HUES64 (cell line): Measurements from ENCODE around the gene HMG20B. TPM values are rescaled to one million over a fixed set of nuclear protein-coding genes. Genes with fewer than 3 reads are reported as not detected.
"Not testable (repeated sequence)": the region's sequence is repeated elsewhere in the genome, so short reads cannot be mapped to it uniquely, and the experiment has no call there.

Source experiments
- H3K27ac ChIP-seq: 2 replicates; pipeline ENCODE4 v1.7.0; 2013; ENCODE audit warnings: low read depth, low read length, inconsistent platforms
- H3K27me3 ChIP-seq: 2 replicates; pipeline ENCODE4 v1.6.1; 2013; ENCODE audit warnings: mild to moderate bottlenecking, low read length; ENCODE audit not compliant: insufficient read depth
- H3K36me3 ChIP-seq: 2 replicates; pipeline ENCODE4 v1.6.1; 2013; ENCODE audit warnings: mild to moderate bottlenecking, low read length; ENCODE audit not compliant: insufficient read depth
- H3K4me1 ChIP-seq: 2 replicates; pipeline ENCODE4 v1.6.1; 2013; ENCODE audit warnings: mild to moderate bottlenecking, low read length, moderate library complexity; ENCODE audit not compliant: insufficient read depth
- H3K4me3 ChIP-seq: 2 replicates; pipeline ENCODE4 v1.5.1; 2013; ENCODE audit warnings: mild to moderate bottlenecking, low read length, moderate library complexity
- H3K9ac ChIP-seq: 2 replicates; pipeline ENCODE4 v1.6.1; 2013; ENCODE audit warnings: mild to moderate bottlenecking, low read depth, low read length
- H3K9me3 ChIP-seq: 2 replicates; pipeline ENCODE4 v1.6.1; 2013; ENCODE audit warnings: low read depth, low read length; ENCODE audit not compliant: insufficient read depth
- WGBS: fragments of 150-250, 120-280 bp; methylation state at CpG from one replicate; pipeline ENCODE4 v1.1.7; 2013; ENCODE audit warnings: missing lambda C conversion rate; 5-methylcytosine and 5-hydroxymethylcytosine counted together
- polyA plus RNA-seq, 2 experiments: library from polyadenylated mRNA; stranded (reverse); fragments of 50-300 nt; gene quantifications; one replicate each; pipeline ENCODE4 v1.2.3, GENCODE V29; 2013

HMG20B gene
- 50.4 TPM for polyA plus RNA-seq (2013, experiment 1 of 2)
- 58.9 TPM for polyA plus RNA-seq (2013, experiment 2 of 2)

- Histone ChIP-seq H3K4me1 (peaks cover 6% of the 10 kb centered on the region; the same call in 1 of the 2 replicates), H3K9ac (peak within 1 kb of the TSS; percentile 77), H3K27me3 (no peaks in the 10 kb centered on the region), H3K36me3 (peaks cover 7% of the 10 kb centered on the region), H3K4me3 (peak within 1 kb of the TSS; percentile 90), H3K27ac (peak within 1 kb of the TSS; percentile 75; the same call in 1 of the 2 replicates), H3K9me3 (no peaks in the 10 kb centered on the region)
- WGBS, result under 1% methylated on average over 30 of the region's 30 CpGs
Measured at GRCh38 chr19:3572855-3573161, at the start of gene HMG20B. Gene HMG20B, plus strand, starts transcription at chr19:3572944. Its CDS starts 366 bp downstream, at chr19:3573310.

- WGBS, result 95% methylated on average over 21 of the region's 21 CpGs
Measured at GRCh38 chr19:3523361-3524077, 49.2 kb upstream of the HMG20B start.

GRCh38 chr19:3524078-3524842, 48.5 kb upstream of the HMG20B start:
- Histone ChIP-seq H3K36me3 (peaks cover 38% of the 10 kb centered on the region), H3K4me3 (no peak overlapping the region), H3K9me3 (no peaks in the 10 kb centered on the region), H3K27ac (no peak overlapping the region), H3K9ac (no peak overlapping the region), H3K4me1 (peaks cover 4% of the 10 kb centered on the region), H3K27me3 (no peaks in the 10 kb centered on the region)
- WGBS, result 96% methylated on average over 33 of the region's 33 CpGs

More at GRCh38 chr19:3523361-3524077, 49.2 kb upstream of the HMG20B start:
- Histone ChIP-seq H3K4me1 (peaks cover 12% of the 10 kb centered on the region), H3K4me3 (no peak overlapping the region), H3K27me3 (no peaks in the 10 kb centered on the region), H3K9ac (no peak overlapping the region), H3K27ac (no peak overlapping the region), H3K36me3 (peaks cover 38% of the 10 kb centered on the region), H3K9me3 (no peaks in the 10 kb centered on the region)

- no peak overlapping the region for H3K9ac ChIP-seq
Measured at GRCh38 chr19:3524904-3525451, 47.8 kb upstream of the HMG20B start.

GRCh38 chr19:3526507-3527237, 46.1 kb upstream of the HMG20B start:
- H3K27me3 ChIP-seq, result no peaks in the 10 kb centered on the region
- H3K4me1 ChIP-seq, result no peaks in the 10 kb centered on the region
- no peaks in the 10 kb centered on the region for H3K9me3 ChIP-seq
- no peak overlapping the region for H3K27ac ChIP-seq
- WGBS, result 96% methylated on average over 28 of the region's 28 CpGs
- no peak overlapping the region for H3K9ac ChIP-seq
- peaks cover 47% of the 10 kb centered on the region for H3K36me3 ChIP-seq
- no peak overlapping the region for H3K4me3 ChIP-seq

More at GRCh38 chr19:3524904-3525451, 47.8 kb upstream of the HMG20B start:
- H3K36me3 ChIP-seq, result peaks cover 38% of the 10 kb centered on the region
- no peak overlapping the region for H3K27ac ChIP-seq
- H3K9me3 ChIP-seq, result no peaks in the 10 kb centered on the region
- 96% methylated on average over 19 of the region's 20 CpGs for WGBS
- H3K27me3 ChIP-seq, result no peaks in the 10 kb centered on the region
- H3K4me1 ChIP-seq, result no peaks in the 10 kb centered on the region; the same call in 1 of the 2 replicates
- no peak overlapping the region for H3K4me3 ChIP-seq

- H3K9me3 ChIP-seq, result no peaks in the 10 kb centered on the region
- no peaks in the 10 kb centered on the region for H3K27me3 ChIP-seq
- no peaks in the 10 kb centered on the region for H3K4me1 ChIP-seq
- 97% methylated on average over 21 of the region's 21 CpGs for WGBS
- no peak overlapping the region for H3K9ac ChIP-seq
- H3K36me3 ChIP-seq, result peaks cover 54% of the 10 kb centered on the region
- H3K27ac ChIP-seq, result no peak overlapping the region
- no peak overlapping the region for H3K4me3 ChIP-seq
Measured at GRCh38 chr19:3527238-3527910, 45.4 kb upstream of the HMG20B start.

- Histone ChIP-seq H3K27me3 (no peaks in the 10 kb centered on the region), H3K9me3 (no peaks in the 10 kb centered on the region), H3K4me3 (no peak overlapping the region), H3K27ac (no peak overlapping the region), H3K36me3 (peaks cover 59% of the 10 kb centered on the region), H3K9ac (no peak overlapping the region), H3K4me1 (no peaks in the 10 kb centered on the region)
- whole genome bisulfite sequencing, result 97% methylated on average over 14 of the region's 14 CpGs
Measured at GRCh38 chr19:3528080-3528479, 44.7 kb upstream of the HMG20B start.

- 95% methylated on average over 20 of the region's 20 CpGs for WGBS
- Histone ChIP-seq H3K9ac (no peak overlapping the region), H3K9me3 (no peaks in the 10 kb centered on the region), H3K4me1 (no peaks in the 10 kb centered on the region), H3K36me3 (peaks cover 59% of the 10 kb centered on the region), H3K27me3 (no peaks in the 10 kb centered on the region), H3K27ac (no peak overlapping the region), H3K4me3 (no peak overlapping the region)
Measured at GRCh38 chr19:3528539-3529211, 44.1 kb upstream of the HMG20B start.

- H3K27ac ChIP-seq, H3K9me3 ChIP-seq, H3K4me3 ChIP-seq, H3K27me3 ChIP-seq, H3K9ac ChIP-seq, H3K4me1 ChIP-seq: not testable (repeated sequence)
- H3K36me3 ChIP-seq, result peaks cover 60% of the 10 kb centered on the region
- 96% methylated on average over 7 of the region's 7 CpGs for WGBS
Measured at GRCh38 chr19:3529299-3529698, 43.4 kb upstream of the HMG20B start.

GRCh38 chr19:3530389-3530788, 42.4 kb upstream of the HMG20B start:
- H3K36me3 ChIP-seq, result peaks cover 63% of the 10 kb centered on the region
- H3K27me3 ChIP-seq, result no peaks in the 10 kb centered on the region
- H3K27ac ChIP-seq, result no peak overlapping the region
- no peak overlapping the region for H3K9ac ChIP-seq
- H3K9me3 ChIP-seq, result no peaks in the 10 kb centered on the region
- H3K4me1 ChIP-seq, result no peaks in the 10 kb centered on the region
- 96% methylated on average over 12 of the region's 12 CpGs for WGBS
- no peak overlapping the region for H3K4me3 ChIP-seq
